Fibroblast of skin of scalp (primary cell): ENCODE measurements around the gene STK10.
A peak's percentile ranks its signal among the peaks of the same experiment; 100 is the strongest.

Source experiments
- DNase-seq: peaks from one replicate; pipeline ENCODE4 v3.0.0-alpha.2; 2013

Gene STK10

GRCh38 chr5:172086194-172086975 lies 101.6 kb downstream of the STK10 start:
- DNase-seq: no peak

GRCh38 chr5:172085738-172086137 lies 102.3 kb downstream of the STK10 start:
- DNase-seq: no peak

- DNase-seq: no peak
These were observed 105.8 kb downstream of the STK10 start for GRCh38 chr5:172082180-172082579.

GRCh38 chr5:172079876-172080275 lies 108.1 kb downstream of the STK10 start:
- DNase-seq: peak; percentile 43

- peak; percentile 40 for DNase-seq
These were observed 109.2 kb downstream of the STK10 start for GRCh38 chr5:172078726-172079345.

- DNase-seq: no peak
These were observed 110.2 kb downstream of the STK10 start for GRCh38 chr5:172077664-172078425.

GRCh38 chr5:172076761-172077244 lies 111.2 kb downstream of the STK10 start:
- DNase-seq: peak; percentile 88

GRCh38 chr5:172075656-172076055 lies 112.4 kb downstream of the STK10 start:
- no peak for DNase-seq

GRCh38 chr5:172074896-172075295 lies 113.1 kb downstream of the STK10 start:
- peak; percentile 61 for DNase-seq

GRCh38 chr5:172071309-172071875 lies 116.6 kb downstream of the STK10 start:
- DNase-seq: no peak

GRCh38 chr5:172065431-172066065 lies 122.5 kb downstream of the STK10 start:
- no peak for DNase-seq

- DNase-seq: no peak
These were observed 123.3 kb downstream of the STK10 start for GRCh38 chr5:172064766-172065165.

- no peak for DNase-seq
These were observed 123.7 kb downstream of the STK10 start for GRCh38 chr5:172064358-172064757.

- DNase-seq: no peak
These were observed 124.4 kb downstream of the STK10 start for GRCh38 chr5:172063463-172064235.

GRCh38 chr5:172059661-172060100 lies 128.3 kb downstream of the STK10 start:
- peak; percentile 15 for DNase-seq

GRCh38 chr5:172058088-172058487 lies 129.9 kb downstream of the STK10 start:
- no peak for DNase-seq

GRCh38 chr5:172055996-172056395 lies 132.0 kb downstream of the STK10 start:
- no peak for DNase-seq

- DNase-seq: no peak
These were observed 132.6 kb downstream of the STK10 start for GRCh38 chr5:172055421-172055820.

GRCh38 chr5:172054611-172055153 lies 133.3 kb downstream of the STK10 start:
- DNase-seq: no peak

GRCh38 chr5:172052450-172053236 lies 135.4 kb downstream of the STK10 start:
- peak; percentile 42 for DNase-seq
